SU-DHL-6 (cell line): ENCODE results near the gene ACTL8.

Source experiments
- H2AFZ ChIP-seq: fragments of 200-600 bp; sonication (generic); 2 replicates; pipeline ENCODE4 v1.6.1; 2014; ENCODE audit warnings: low read depth, mild to moderate bottlenecking, moderate library complexity, mixed read lengths, antibody characterized with exemption, low read length; ENCODE audit not compliant: severe bottlenecking
- H3F3A ChIP-seq: fragments of 200-600 bp; shearing (Covaris generic); 2 replicates; pipeline ENCODE4 v1.6.0; 2016; ENCODE audit warnings: antibody characterized with exemption, mild to moderate bottlenecking; ENCODE audit not compliant: insufficient read depth
- H3K27ac ChIP-seq: fragments of 200-600 bp; sonication (generic); 2 replicates; pipeline ENCODE4 v1.5.1; 2016; ENCODE audit warnings: low read depth, mild to moderate bottlenecking, low read length, moderate library complexity, mixed read lengths
- H3K27me3 ChIP-seq: fragments of 200-600 bp; sonication (generic), shearing (Covaris generic); 2 replicates; pipeline ENCODE4 v1.6.0; 2014; ENCODE audit warnings: mild to moderate bottlenecking, low read length
- H3K36me3 ChIP-seq: fragments of 200-600 bp; sonication (generic); 2 replicates; pipeline ENCODE4 v1.6.1; 2014; ENCODE audit warnings: mild to moderate bottlenecking, low read length, mixed read lengths
- H3K4me2 ChIP-seq: fragments of 300-600, 200-600 bp; shearing (Covaris generic), sonication (generic); 2 replicates; pipeline ENCODE4 v1.6.0; 2014; ENCODE audit warnings: low read length, low read depth, mild to moderate bottlenecking; ENCODE audit not compliant: poor library complexity, severe bottlenecking
- H3K4me3 ChIP-seq: fragments of 200-600 bp; sonication (generic); 2 replicates; pipeline ENCODE4 v1.5.1; 2014; ENCODE audit warnings: antibody characterized with exemption, low read length, mild to moderate bottlenecking, mixed read lengths; ENCODE audit not compliant: insufficient read depth, poor library complexity, severe bottlenecking
- H3K79me2 ChIP-seq: fragments of 200-600 bp; sonication (generic); 2 replicates; pipeline ENCODE4 v1.6.1; 2014; ENCODE audit warnings: mild to moderate bottlenecking, low read length, moderate library complexity; ENCODE audit not compliant: insufficient read depth
- H3K9ac ChIP-seq: fragments of 200-600 bp; sonication (generic); 2 replicates; pipeline ENCODE4 v1.7.0; 2014; ENCODE audit warnings: mild to moderate bottlenecking, low read length
- H3K9me2 ChIP-seq: fragments of 200-600 bp; sonication (generic); replicated peaks from 2 replicates; pipeline ENCODE4 v1.6.1; 2014; ENCODE audit warnings: low read length; ENCODE audit not compliant: insufficient read depth
- H3K9me3 ChIP-seq: fragments of 200-600 bp; sonication (generic); 2 replicates; pipeline ENCODE4 v1.6.1; 2014; ENCODE audit warnings: low read length, mixed read lengths; ENCODE audit not compliant: insufficient read depth
- H4K20me1 ChIP-seq: fragments of 200-600 bp; sonication (generic); 2 replicates; pipeline ENCODE4 v1.6.1; 2014; ENCODE audit warnings: low read depth, mild to moderate bottlenecking, antibody characterized with exemption, low read length, moderate library complexity, mixed read lengths
- EZH2phosphoT487 ChIP-seq: fragments of 200-600 bp; sonication (generic), shearing (Covaris generic); conservative IDR thresholded peaks from 2 replicates; pipeline ENCODE4 v1.6.1; 2018; ENCODE audit warnings: mild to moderate bottlenecking, antibody characterized with exemption, low read length, moderate library complexity, mixed read lengths
- TF ChIP-seq, protein P1 (sequence below): fragments of 200-600 bp; sonication (generic); IDR thresholded peaks from one replicate; pipeline ENCODE4 v1.5.1; 2017; ENCODE audit warnings: antibody characterized with exemption, mild to moderate bottlenecking, low read length, moderate library complexity; ENCODE audit not compliant: insufficient read depth, poor library complexity, severe bottlenecking

ACTL8 gene

GRCh38 chr1:17775796-17776195 lies 20.7 kb downstream of the ACTL8 start:
- no peak for TF ChIP-seq EZH2phosphoT487
- TF ChIP-seq, protein P1, sequence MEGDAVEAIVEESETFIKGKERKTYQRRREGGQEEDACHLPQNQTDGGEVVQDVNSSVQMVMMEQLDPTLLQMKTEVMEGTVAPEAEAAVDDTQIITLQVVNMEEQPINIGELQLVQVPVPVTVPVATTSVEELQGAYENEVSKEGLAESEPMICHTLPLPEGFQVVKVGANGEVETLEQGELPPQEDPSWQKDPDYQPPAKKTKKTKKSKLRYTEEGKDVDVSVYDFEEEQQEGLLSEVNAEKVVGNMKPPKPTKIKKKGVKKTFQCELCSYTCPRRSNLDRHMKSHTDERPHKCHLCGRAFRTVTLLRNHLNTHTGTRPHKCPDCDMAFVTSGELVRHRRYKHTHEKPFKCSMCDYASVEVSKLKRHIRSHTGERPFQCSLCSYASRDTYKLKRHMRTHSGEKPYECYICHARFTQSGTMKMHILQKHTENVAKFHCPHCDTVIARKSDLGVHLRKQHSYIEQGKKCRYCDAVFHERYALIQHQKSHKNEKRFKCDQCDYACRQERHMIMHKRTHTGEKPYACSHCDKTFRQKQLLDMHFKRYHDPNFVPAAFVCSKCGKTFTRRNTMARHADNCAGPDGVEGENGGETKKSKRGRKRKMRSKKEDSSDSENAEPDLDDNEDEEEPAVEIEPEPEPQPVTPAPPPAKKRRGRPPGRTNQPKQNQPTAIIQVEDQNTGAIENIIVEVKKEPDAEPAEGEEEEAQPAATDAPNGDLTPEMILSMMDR: no peak
- Histone ChIP-seq H3F3A (no peaks in the 10 kb centered on the region), H4K20me1 (no peaks in the 10 kb centered on the region), H3K9me2 (no peaks in the 10 kb centered on the region), H3K27me3 (no peaks in the 10 kb centered on the region), H3K27ac (no peak overlapping the region), H2AFZ (no peak overlapping the region), H3K79me2 (no peaks in the 10 kb centered on the region), H3K4me3 (no peak overlapping the region), H3K9ac (no peak overlapping the region), H3K4me2 (no peak overlapping the region), H3K9me3 (no peaks in the 10 kb centered on the region), H3K36me3 (no peaks in the 10 kb centered on the region)

GRCh38 chr1:17776426-17776825 lies 21.3 kb downstream of the ACTL8 start:
- H3K9me3 ChIP-seq: no peaks in the 10 kb centered on the region
- no peak overlapping the region for H2AFZ ChIP-seq
- no peaks in the 10 kb centered on the region for H3K79me2 ChIP-seq
- H3F3A ChIP-seq: no peaks in the 10 kb centered on the region
- no peak overlapping the region for H3K4me2 ChIP-seq
- no peak overlapping the region for H3K4me3 ChIP-seq
- H3K27me3 ChIP-seq: no peaks in the 10 kb centered on the region
- H3K9ac ChIP-seq: no peak overlapping the region
- H4K20me1 ChIP-seq: no peaks in the 10 kb centered on the region
- no peaks in the 10 kb centered on the region for H3K36me3 ChIP-seq
- H3K27ac ChIP-seq: no peak overlapping the region
- no peaks in the 10 kb centered on the region for H3K9me2 ChIP-seq
- TF ChIP-seq, protein P1: no peak
- TF ChIP-seq EZH2phosphoT487: no peak

DNA sequence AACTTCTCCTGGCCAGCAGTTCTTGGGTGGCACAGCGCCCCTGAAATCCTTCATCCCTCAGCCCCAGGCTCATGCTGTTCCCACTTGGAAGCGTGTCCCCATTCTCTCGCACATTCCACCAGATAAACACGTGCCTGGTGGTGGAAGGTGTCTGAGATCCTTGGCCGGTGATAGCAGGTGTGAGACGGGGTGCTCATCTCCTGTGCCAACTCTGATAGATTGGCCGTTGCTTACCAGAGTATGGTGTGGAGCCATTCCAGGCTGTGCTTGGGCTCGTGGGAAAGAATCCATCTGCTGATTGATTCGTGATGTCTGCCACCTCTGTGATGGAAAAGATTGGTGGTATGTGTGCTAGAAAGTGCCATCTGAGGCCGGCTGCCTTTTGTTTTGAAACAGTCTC lies 22.2 kb downstream of the ACTL8 start:
- Histone ChIP-seq H3K9ac (no peak overlapping the region), H2AFZ (no peak overlapping the region), H3K36me3 (no peaks in the 10 kb centered on the region), H3K9me2 (no peaks in the 10 kb centered on the region), H4K20me1 (no peaks in the 10 kb centered on the region), H3K79me2 (no peaks in the 10 kb centered on the region), H3F3A (no peaks in the 10 kb centered on the region), H3K9me3 (no peaks in the 10 kb centered on the region), H3K27ac (no peak overlapping the region), H3K27me3 (no peaks in the 10 kb centered on the region), H3K4me2 (no peak overlapping the region), H3K4me3 (no peak overlapping the region)
- TF ChIP-seq, protein P1: no peak
- no peak for TF ChIP-seq EZH2phosphoT487

- no peak overlapping the region for H3K27ac ChIP-seq
- no peaks in the 10 kb centered on the region for H3K79me2 ChIP-seq
- no peaks in the 10 kb centered on the region for H3K27me3 ChIP-seq
- no peak overlapping the region for H3K9ac ChIP-seq
- H3K36me3 ChIP-seq: no peaks in the 10 kb centered on the region
- no peak overlapping the region for H2AFZ ChIP-seq
- TF ChIP-seq, protein P1: no peak
- no peak for TF ChIP-seq EZH2phosphoT487
- no peak overlapping the region for H3K4me2 ChIP-seq
- no peaks in the 10 kb centered on the region for H4K20me1 ChIP-seq
- no peaks in the 10 kb centered on the region for H3K9me3 ChIP-seq
- no peaks in the 10 kb centered on the region for H3F3A ChIP-seq
- H3K4me3 ChIP-seq: no peak overlapping the region
- no peaks in the 10 kb centered on the region for H3K9me2 ChIP-seq
These were observed 22.7 kb downstream of the ACTL8 start for GRCh38 chr1:17777818-17778217.
